Measurements from ENCODE around the gene ZNF724.

GRCh38 chr19:23273590-23274412 is 23.6 kb upstream of the ZNF724 start:
- no peak for TF ChIP-seq CTCF (IDR thresholded peaks at IDR 0.05)
- TF ChIP-seq POLR2A (IDR thresholded peaks at IDR 0.05) = no peak

Data from lower leg skin (tissue), 3 donors.